Measurements from ENCODE around the gene AGBL1.

The AGBL1 gene

DNA sequence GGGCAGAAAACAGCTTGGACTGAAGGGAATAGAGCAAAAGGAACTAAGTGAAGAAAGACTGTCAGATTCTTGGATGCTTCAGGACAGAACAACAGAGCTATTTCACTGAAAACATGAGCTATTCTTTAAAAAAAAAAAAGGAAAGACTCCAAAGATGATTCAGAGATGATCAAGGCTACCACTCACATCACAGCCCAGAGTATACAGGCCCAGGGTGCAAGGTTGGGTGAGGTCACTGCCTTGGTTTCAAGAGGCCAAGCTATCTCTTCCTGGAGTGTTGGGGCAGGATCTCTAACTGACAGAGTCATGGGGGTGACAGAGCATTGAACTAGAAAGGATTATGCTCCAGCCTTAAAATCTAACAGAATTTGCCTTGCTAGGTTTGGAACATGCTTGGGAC, 118.1 kb downstream of the AGBL1 start:
- H3K9me3 Mint-ChIP-seq = no peaks in the 10 kb centered on the region
- no peak overlapping the region for H3K27ac Mint-ChIP-seq
- H3K27me3 Mint-ChIP-seq (ENCODE audit: low read depth, poor library complexity) = peaks cover 4% of the 10 kb centered on the region

DNA sequence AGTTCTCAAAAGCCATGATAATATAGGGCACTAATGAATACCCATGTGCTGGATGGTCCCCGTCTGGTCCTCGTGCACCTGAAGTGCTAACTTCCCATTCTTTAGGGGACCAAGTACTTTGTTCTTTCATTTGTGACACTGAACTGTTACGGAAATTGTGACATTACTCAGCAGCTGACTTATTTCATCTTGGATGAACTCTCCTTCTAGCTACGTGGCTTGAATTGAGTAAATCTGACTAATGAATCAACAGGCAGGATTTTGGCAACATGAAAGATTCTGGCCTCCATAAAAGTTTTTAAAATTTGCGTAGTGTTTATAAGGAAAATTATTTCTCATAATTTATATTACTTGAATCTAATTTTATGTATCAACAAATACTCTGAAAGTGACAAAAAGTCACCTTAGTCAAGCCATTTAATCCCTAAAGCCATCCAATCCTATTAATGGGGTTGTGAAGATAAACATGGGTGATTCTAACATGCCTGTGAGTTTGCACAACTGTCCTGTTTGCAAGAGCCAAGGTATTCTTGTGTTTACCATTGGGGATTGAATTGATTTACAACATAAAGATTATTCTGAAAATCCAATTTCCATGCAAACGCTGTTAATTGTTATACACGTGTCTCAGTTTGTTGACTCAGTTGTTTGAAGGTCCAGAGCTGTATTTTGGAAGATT, 119.9 kb downstream of the AGBL1 start:
- H3K4me3 Mint-ChIP-seq = no peak overlapping the region
- no peaks in the 10 kb centered on the region for H3K4me1 Mint-ChIP-seq
- DNase-seq = no peak
- peaks cover 15% of the 10 kb centered on the region for H3K27me3 Mint-ChIP-seq (ENCODE audit: low read depth, poor library complexity)
- no peak for TF ChIP-seq CTCF (IDR thresholded peaks at IDR 0.05)
- H3K9me3 Mint-ChIP-seq = no peaks in the 10 kb centered on the region
- no peak overlapping the region for H3K27ac Mint-ChIP-seq
- H3K36me3 Mint-ChIP-seq (ENCODE audit: low read depth) = no peaks in the 10 kb centered on the region

More for the DNA sequence above, 118.1 kb downstream of the AGBL1 start:
- no peak for DNase-seq
- H3K4me1 Mint-ChIP-seq = no peaks in the 10 kb centered on the region
- TF ChIP-seq CTCF (IDR thresholded peaks at IDR 0.05) = no peak
- H3K4me3 Mint-ChIP-seq = no peak overlapping the region
- no peaks in the 10 kb centered on the region for H3K36me3 Mint-ChIP-seq (ENCODE audit: low read depth)

DNA sequence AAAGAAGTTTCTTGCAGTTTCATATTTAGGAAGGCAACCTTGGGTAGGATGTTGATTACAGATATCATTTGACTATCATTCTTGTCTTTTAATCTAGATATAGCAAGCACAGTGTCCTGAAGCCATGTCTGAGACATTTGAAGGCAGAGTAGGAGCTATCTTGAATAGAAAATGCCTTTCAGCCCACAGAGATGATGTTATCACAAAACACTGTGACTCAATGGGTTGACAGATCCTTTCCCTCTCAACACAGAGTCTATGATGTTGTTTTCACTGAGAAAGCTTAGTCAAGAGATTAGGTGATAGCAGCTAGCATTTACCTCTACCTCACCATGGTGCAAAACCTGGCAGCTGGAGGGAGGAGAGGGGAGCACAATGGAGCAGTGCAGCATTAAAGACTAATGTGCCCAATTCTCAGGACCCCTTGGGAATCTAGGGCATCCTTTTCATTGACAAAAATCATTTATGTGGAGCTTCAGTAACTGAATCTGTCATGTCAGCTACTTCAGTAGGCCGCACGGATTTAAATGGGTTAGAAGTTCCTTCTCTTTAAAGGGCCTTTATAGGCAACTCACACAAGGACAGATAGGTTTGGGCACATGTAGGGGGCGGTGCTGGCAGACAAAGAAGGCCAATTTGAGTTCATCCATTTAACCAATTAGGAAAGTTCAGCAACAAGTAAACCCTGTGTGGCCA, 121.8 kb downstream of the AGBL1 start:
- H3K4me1 Mint-ChIP-seq = no peaks in the 10 kb centered on the region
- H3K36me3 Mint-ChIP-seq (ENCODE audit: low read depth) = no peaks in the 10 kb centered on the region
- DNase-seq = no peak
- TF ChIP-seq CTCF (IDR thresholded peaks at IDR 0.05) = no peak
- H3K27ac Mint-ChIP-seq = no peak overlapping the region
- no peak overlapping the region for H3K4me3 Mint-ChIP-seq
- H3K27me3 Mint-ChIP-seq (ENCODE audit: low read depth, poor library complexity) = peaks cover 15% of the 10 kb centered on the region
- no peaks in the 10 kb centered on the region for H3K9me3 Mint-ChIP-seq

- Mint-ChIP-seq H3K27ac (no peak overlapping the region), H3K4me3 (no peak overlapping the region), H3K9me3 (no peaks in the 10 kb centered on the region), H3K4me1 (no peaks in the 10 kb centered on the region), H3K27me3 (ENCODE audit: low read depth, poor library complexity) (peaks cover 18% of the 10 kb centered on the region), H3K36me3 (ENCODE audit: low read depth) (no peaks in the 10 kb centered on the region)
- DNase-seq = no peak
- TF ChIP-seq CTCF (IDR thresholded peaks at IDR 0.05) = no peak
These were observed 123.8 kb downstream of the AGBL1 start for GRCh38 chr15:86203462-86203861.

- Mint-ChIP-seq H3K9me3 (peaks cover 11% of the 10 kb centered on the region), H3K27me3 (ENCODE audit: low read depth, poor library complexity) (peaks cover 18% of the 10 kb centered on the region), H3K4me1 (no peaks in the 10 kb centered on the region), H3K4me3 (no peak overlapping the region), H3K36me3 (ENCODE audit: low read depth) (no peaks in the 10 kb centered on the region), H3K27ac (no peak overlapping the region)
- no peak for TF ChIP-seq CTCF (IDR thresholded peaks at IDR 0.05)
- DNase-seq = no peak
These were observed 125.4 kb downstream of the AGBL1 start for GRCh38 chr15:86205096-86205495.

DNA sequence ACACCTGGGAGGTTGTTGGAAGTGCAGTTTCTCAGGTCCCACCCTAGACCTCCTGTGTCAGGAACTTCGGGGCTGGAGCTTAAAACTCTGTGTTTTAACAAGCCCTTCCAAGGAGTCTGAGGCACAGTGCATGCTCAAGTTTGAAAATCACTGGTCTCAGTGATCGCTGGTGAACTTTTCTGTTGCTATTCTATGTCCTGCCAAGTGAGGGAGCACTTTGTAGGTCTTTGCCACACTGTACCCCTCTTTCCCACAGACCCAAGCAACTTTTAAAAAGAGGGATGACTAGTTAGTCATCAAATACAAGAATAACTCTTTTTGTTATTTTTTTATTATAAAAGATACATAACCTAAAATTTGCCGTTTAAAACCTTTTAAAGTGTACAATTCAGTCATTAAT, 133.7 kb downstream of the AGBL1 start:
- H3K27me3 Mint-ChIP-seq (ENCODE audit: low read depth, poor library complexity) = peaks cover 5% of the 10 kb centered on the region
- TF ChIP-seq CTCF (IDR thresholded peaks at IDR 0.05) = no peak
- H3K9me3 Mint-ChIP-seq = peaks cover 66% of the 10 kb centered on the region
- peaks cover 12% of the 10 kb centered on the region for H3K36me3 Mint-ChIP-seq (ENCODE audit: low read depth)
- no peaks in the 10 kb centered on the region for H3K4me1 Mint-ChIP-seq
- H3K27ac Mint-ChIP-seq = no peak overlapping the region
- no peak for DNase-seq
- no peak overlapping the region for H3K4me3 Mint-ChIP-seq

All from nephron progenitor cell (in vitro differentiated cells).